Endothelial cell of umbilical vein (primary cell): ENCODE measurements around the gene CERK. TPM values are rescaled to one million over a fixed set of nuclear protein-coding genes. Genes with fewer than 3 reads are reported as not detected.

Experiments
- BruUV-seq: library from RNA; stranded (reverse); fragments of 400-500 nt; replicated peaks from 2 replicates; lab custom pipeline; 2021; lab: Mats Ljungman, UMichigan
- CTCF ChIA-PET: fragments of 300-600, 350-600 bp; sonication (Branson Sonifier 250); formaldehyde crosslinking; loops from one replicate; lab custom pipeline; 2021; ENCODE audit warnings: antibody characterized with exemption, inconsistent platforms; lab: Charles Lee
- POLR2A ChIA-PET: fragments of 300-600, 350-600 bp; sonication (Branson Sonifier 250); formaldehyde crosslinking; loops from one replicate; lab custom pipeline; 2021; ENCODE audit warnings: antibody characterized with exemption, inconsistent platforms; lab: Charles Lee
- DNase-seq: peaks from one replicate; pipeline ENCODE4 v3.0.0-alpha.2; 2011; ENCODE audit warnings: low read depth, low spot score
- FAIRE-seq: peaks from 2 replicates; lab custom pipeline; 2011; peaks lifted over from hg19 to GRCh38; lab: Jason Lieb, UNC
- H2AFZ ChIP-seq: 2 replicates; pipeline ENCODE4 v1.6.0; 2012; ENCODE audit warnings: low read depth, low read length, control low read depth, inconsistent platforms
- H3K27ac ChIP-seq: 2 replicates; pipeline ENCODE4 v1.5.1; 2011; ENCODE audit warnings: low read depth, mild to moderate bottlenecking, control low read depth, low read length, moderate library complexity; ENCODE audit not compliant: insufficient read depth
- H3K27me3 ChIP-seq, 2 experiments: 2 replicates each; pipeline versions ENCODE4 v1.6.0 to v1.6.1; 2011; ENCODE audit warnings: low read length in 2 of 2, mixed read lengths in 1 of 2; ENCODE audit not compliant: control insufficient read depth in 2 of 2, insufficient read depth in 2 of 2
- H3K36me3 ChIP-seq, 2 experiments: 2 replicates in 1 of 2; 3 replicates in 1 of 2; pipeline ENCODE4 v1.5.1; 2011; ENCODE audit warnings: low read length in 2 of 2, mild to moderate bottlenecking in 1 of 2, moderate library complexity in 1 of 2; ENCODE audit not compliant: control insufficient read depth in 2 of 2, insufficient read depth in 2 of 2; ENCODE audit errors: extremely low read depth in 1 of 2
- H3K4me1 ChIP-seq: 3 replicates; pipeline ENCODE4 v1.5.1; 2011; ENCODE audit warnings: mild to moderate bottlenecking, low read length; ENCODE audit not compliant: control insufficient read depth, insufficient read depth; ENCODE audit errors: extremely low read depth
- H3K4me2 ChIP-seq: 2 replicates; pipeline ENCODE4 v1.6.1; 2011; ENCODE audit warnings: low read length, control low read depth, mixed read lengths; ENCODE audit not compliant: insufficient read depth
- H3K4me3 ChIP-seq, 3 experiments: fragments of 200-600 bp in 1 of 3; sonication (generic), shearing (Covaris generic) in 1 of 3; replicated peaks in 1 of 3; 2 replicates each; pipeline ENCODE4 v1.5.1; 2011 to 2016; ENCODE audit warnings: control low read depth in 3 of 3, low read length in 3 of 3, mild to moderate bottlenecking in 2 of 3, inconsistent platforms in 1 of 3, low read depth in 1 of 3, moderate library complexity in 1 of 3; ENCODE audit not compliant: insufficient read depth in 1 of 3
- H3K79me2 ChIP-seq: 2 replicates; pipeline ENCODE4 v1.6.0; 2012; ENCODE audit warnings: low read length, inconsistent platforms; ENCODE audit not compliant: control insufficient read depth, insufficient read depth
- H3K9ac ChIP-seq: replicated peaks from 2 replicates; pipeline ENCODE3; 2011; ENCODE audit warnings: low read length, control low read depth; ENCODE audit not compliant: insufficient read depth; ENCODE audit errors: extremely low read depth
- H3K9me1 ChIP-seq: replicated peaks from 3 replicates; pipeline ENCODE4 v1.6.0; 2011; ENCODE audit warnings: mild to moderate bottlenecking, low read length; ENCODE audit not compliant: control insufficient read depth, insufficient read depth; ENCODE audit errors: extremely low read depth
- H3K9me3 ChIP-seq: replicated peaks from 2 replicates; pipeline ENCODE4 v1.5.1; 2012; ENCODE audit warnings: low read length, inconsistent platforms; ENCODE audit not compliant: control insufficient read depth, insufficient read depth
- H4K20me1 ChIP-seq: replicated peaks from 2 replicates; pipeline ENCODE3; 2011; ENCODE audit warnings: mild to moderate bottlenecking, low read length; ENCODE audit not compliant: control insufficient read depth, insufficient read depth; ENCODE audit errors: extremely low read depth
- CTCF ChIP-seq, 2 donors: IDR thresholded peaks; 1 replicate in 1 of 2; 2 replicates in 1 of 2; pipeline ENCODE4 v1.5.1; 2011; ENCODE audit warnings: low read length in 2 of 2, mild to moderate bottlenecking in 2 of 2, moderate library complexity in 2 of 2, control low read depth in 1 of 2, inconsistent platforms in 1 of 2, low read depth in 1 of 2; ENCODE audit not compliant: insufficient read depth in 1 of 2; ENCODE audit errors: extremely low read depth in 1 of 2
- EZH2 ChIP-seq: IDR thresholded peaks from 2 replicates; pipeline ENCODE4 v1.6.1; 2012; ENCODE audit warnings: borderline replicate concordance, low read depth, mild to moderate bottlenecking, moderate library complexity, low read length, inconsistent platforms; ENCODE audit not compliant: severe bottlenecking
- FOS ChIP-seq: IDR thresholded peaks from 2 replicates; pipeline ENCODE4 v1.6.1; 2011; ENCODE audit warnings: mild to moderate bottlenecking, low read length, moderate library complexity, borderline replicate concordance; ENCODE audit not compliant: insufficient read depth
- MAX ChIP-seq: IDR thresholded peaks from 2 replicates; pipeline ENCODE4 v1.6.1; 2011; ENCODE audit not compliant: insufficient read depth, insufficient read length
- MYC ChIP-seq: IDR thresholded peaks from one replicate; pipeline ENCODE4 v1.6.1; 2011; ENCODE audit warnings: mild to moderate bottlenecking, low read depth, low read length
- POLR2A ChIP-seq: IDR thresholded peaks from 2 replicates; pipeline ENCODE4 v1.6.1; 2012; ENCODE audit warnings: low read depth, mild to moderate bottlenecking, control low read depth, low read length
- dilution Hi-C: fragments of 300-500 bp; cut with MboI; formaldehyde crosslinking; loops from one replicate; pipeline ENCODE4 v1.15.0; 2019; ENCODE audit warnings: low sequenced_read_pairs; ENCODE audit not compliant: extremely low pct_ligation_motif_present
- intact Hi-C: fragments of 100-400 bp; cut with micrococcal nuclease; formaldehyde crosslinking; loops from one replicate; pipeline ENCODE4 v1.10.0; 2022
- polyA plus RNA-seq, 4 experiments: library from polyadenylated mRNA; depleted of rRNA in 3 of 4; stranded (reverse) in 3 of 4; unstranded in 1 of 4; fragments of >200 nt; gene quantifications; 2 replicates each; pipeline versions ENCODE4 v1.2.1 to v1.2.3, GENCODE V29; 2011 to 2012; ENCODE audit warnings: missing spikeins in 1 of 4
- total RNA-seq: library from RNA; stranded (reverse); gene quantifications from 2 replicates; pipeline ENCODE4 v1.2.3, GENCODE V29; 2021

The CERK gene
- total and polyA plus RNA-seq, 2 donors (not counting 3 experiments of a cell fraction or from before 2014, with no cell fraction given) = 61.1 to 88.0 TPM

- BruUV-seq = TSS peak; percentile 17
- TF ChIP-seq EZH2 (no peak), MYC (no peak), CTCF (IDR thresholded peaks at IDR 0.05; ENCODE audit: extremely low read depth in 1 of 2, insufficient read depth in 1 of 2, low read depth in 1 of 2, low read length in 2 of 2) (peak; percentile 29), POLR2A (no peak), FOS (no peak), MAX (peak; percentile 73)
- Histone ChIP-seq H3K9ac (peak overlapping the region; percentile 72), H3K27ac (peak overlapping the region; percentile 72), H3K4me1 (peaks cover 35% of the 10 kb centered on the region), H3K79me2 (peaks cover 41% of the 10 kb centered on the region), H3K4me3 (peak overlapping the region in 2 of 3 experiments; percentile 55 to 60), H3K9me3 (no peaks in the 10 kb centered on the region), H3K4me2 (peak overlapping the region; percentile 78), H3K27me3 (no peaks in the 10 kb centered on the region), H4K20me1 (no peaks in the 10 kb centered on the region), H2AFZ (peak overlapping the region; percentile 45), H3K9me1 (no peaks in the 10 kb centered on the region), H3K36me3 (no peaks in the 10 kb centered on the region)
- dilution Hi-C loops (no loop called here), intact Hi-C loops (no loop called here)
- FAIRE-seq = peak; percentile 69
- CTCF ChIA-PET = interaction anchor here (0.9 to 4.3 kb wide), 7 partner anchors 14 to 64 kb away, joined by 3 to 40 read pairs (median 4); partner anchors contain the start of gene TBC1D22A
- peak; percentile 76 for DNase-seq
- POLR2A ChIA-PET = no interaction called here
These were observed 1.2 kb upstream of the CERK start for GRCh38 chr22:46739094-46739870.
